MCF 10A (cell line): ENCODE results near the gene HTR3D. TPM values are rescaled to one million over a fixed set of nuclear protein-coding genes. Genes with fewer than 3 reads are reported as not detected.

Experiments
- BruUV-seq: library from RNA; stranded (reverse); fragments of 400-500 nt; replicated peaks from 2 replicates; lab custom pipeline; 2021; lab: Mats Ljungman, UMichigan
- CTCF ChIA-PET: fragments of 300-600 bp; sonication (Branson Sonifier 250); formaldehyde crosslinking; extraction: SDS; loops from one replicate; lab custom pipeline; 2021; ENCODE audit warnings: antibody characterized with exemption, inconsistent platforms; lab: Yijun Ruan, JAX
- POLR2A ChIA-PET: fragments of 300-600, 350-650 bp; sonication (Branson Sonifier 250); formaldehyde crosslinking; extraction: SDS; loops from one replicate; lab custom pipeline; 2020; ENCODE audit warnings: antibody characterized with exemption, inconsistent platforms; lab: Yijun Ruan, JAX
- DNase-seq: peaks from one replicate; pipeline ENCODE4 v3.0.0-alpha.2; 2018; ENCODE audit not compliant: unreplicated experiment
- H3K27ac Mint-ChIP-seq: one replicate; pipeline ENCODE4 v1.8.0; 2022; ENCODE audit warnings: mild to moderate bottlenecking, low read depth, mixed read lengths; ENCODE audit not compliant: unreplicated experiment
- H3K27me3 Mint-ChIP-seq: one replicate; pipeline ENCODE4 v1.8.0; 2022; ENCODE audit warnings: mixed read lengths; ENCODE audit not compliant: insufficient read depth, unreplicated experiment
- H3K36me3 Mint-ChIP-seq: one replicate; pipeline ENCODE4 v1.8.0; 2022; ENCODE audit warnings: mild to moderate bottlenecking, moderate library complexity, mixed read lengths; ENCODE audit not compliant: insufficient read depth, unreplicated experiment
- H3K4me1 Mint-ChIP-seq: one replicate; pipeline ENCODE4 v1.8.0; 2022; ENCODE audit warnings: mixed read lengths; ENCODE audit not compliant: insufficient read depth, unreplicated experiment
- H3K4me3 Mint-ChIP-seq: one replicate; pipeline ENCODE4 v1.8.0; 2022; ENCODE audit warnings: mild to moderate bottlenecking, moderate library complexity, mixed read lengths; ENCODE audit not compliant: unreplicated experiment
- H3K9me3 Mint-ChIP-seq: one replicate; pipeline ENCODE4 v1.8.0; 2022; ENCODE audit warnings: mixed read lengths; ENCODE audit not compliant: unreplicated experiment
- intact Hi-C: fragments of 100-400 bp; cut with micrococcal nuclease; formaldehyde crosslinking; loops from 2 replicates; pipeline ENCODE4 v1.14.1; 2022
- total RNA-seq: library from RNA; stranded (reverse); gene quantifications from 2 replicates; pipeline ENCODE4 v1.2.3, GENCODE V29; 2022
- TF ChIP-seq, protein P1 (sequence below): fragments of 200-600 bp; IDR thresholded peaks from one replicate; pipeline ENCODE4 v1.8.0; 2022; ENCODE audit warnings: antibody characterized with exemption, mild to moderate bottlenecking; ENCODE audit not compliant: unreplicated experiment

The HTR3D gene
- total RNA-seq, 1 experiment from 2014 or later: not detected

DNA sequence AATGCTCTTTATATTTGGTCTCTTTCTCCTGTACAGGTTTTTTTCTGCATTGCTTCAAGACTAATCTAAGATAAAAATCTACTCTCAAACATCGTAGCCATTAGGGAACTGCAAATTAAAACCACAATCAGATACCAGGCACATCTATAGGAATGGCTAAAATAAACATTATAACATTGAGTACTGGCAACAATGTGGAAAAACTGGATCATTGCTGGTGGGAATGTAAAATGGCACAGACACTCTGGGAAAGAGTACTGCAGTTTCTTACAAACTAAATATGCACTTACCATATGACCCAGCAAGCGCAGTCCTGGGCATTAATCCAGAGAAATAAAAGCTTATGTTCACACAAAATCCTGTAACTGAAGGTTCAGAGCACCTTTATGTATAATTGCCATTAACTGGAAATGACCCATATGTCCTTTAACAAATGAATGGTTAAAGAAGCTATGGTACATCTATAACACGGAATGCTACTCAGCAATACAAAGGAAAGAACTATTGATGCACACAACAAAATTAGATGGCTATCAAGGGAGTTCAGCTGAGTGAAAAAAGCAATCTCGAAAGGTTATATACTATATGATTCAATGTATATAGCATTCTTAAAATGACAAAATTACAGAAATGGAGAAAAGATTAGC, 20.2 kb upstream of the HTR3D start:
- TF ChIP-seq, protein P1, sequence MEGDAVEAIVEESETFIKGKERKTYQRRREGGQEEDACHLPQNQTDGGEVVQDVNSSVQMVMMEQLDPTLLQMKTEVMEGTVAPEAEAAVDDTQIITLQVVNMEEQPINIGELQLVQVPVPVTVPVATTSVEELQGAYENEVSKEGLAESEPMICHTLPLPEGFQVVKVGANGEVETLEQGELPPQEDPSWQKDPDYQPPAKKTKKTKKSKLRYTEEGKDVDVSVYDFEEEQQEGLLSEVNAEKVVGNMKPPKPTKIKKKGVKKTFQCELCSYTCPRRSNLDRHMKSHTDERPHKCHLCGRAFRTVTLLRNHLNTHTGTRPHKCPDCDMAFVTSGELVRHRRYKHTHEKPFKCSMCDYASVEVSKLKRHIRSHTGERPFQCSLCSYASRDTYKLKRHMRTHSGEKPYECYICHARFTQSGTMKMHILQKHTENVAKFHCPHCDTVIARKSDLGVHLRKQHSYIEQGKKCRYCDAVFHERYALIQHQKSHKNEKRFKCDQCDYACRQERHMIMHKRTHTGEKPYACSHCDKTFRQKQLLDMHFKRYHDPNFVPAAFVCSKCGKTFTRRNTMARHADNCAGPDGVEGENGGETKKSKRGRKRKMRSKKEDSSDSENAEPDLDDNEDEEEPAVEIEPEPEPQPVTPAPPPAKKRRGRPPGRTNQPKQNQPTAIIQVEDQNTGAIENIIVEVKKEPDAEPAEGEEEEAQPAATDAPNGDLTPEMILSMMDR: no peak
- Mint-ChIP-seq H3K4me1 (peaks cover 20% of the 10 kb centered on the region), H3K9me3 (no peaks in the 10 kb centered on the region), H3K36me3 (peaks cover 50% of the 10 kb centered on the region), H3K27me3 (no peaks in the 10 kb centered on the region), H3K27ac (no peak overlapping the region), H3K4me3 (no peak overlapping the region)
- ChIA-PET POLR2A (no interaction called here), CTCF (interaction anchor here (0.7 kb wide), 1 partner anchor 14 kb away, joined by 3 read pairs; no protein-coding TSS in a partner anchor)
- DNase-seq: no peak
- no TSS peak for BruUV-seq
- intact Hi-C loops: no loop called here

DNA sequence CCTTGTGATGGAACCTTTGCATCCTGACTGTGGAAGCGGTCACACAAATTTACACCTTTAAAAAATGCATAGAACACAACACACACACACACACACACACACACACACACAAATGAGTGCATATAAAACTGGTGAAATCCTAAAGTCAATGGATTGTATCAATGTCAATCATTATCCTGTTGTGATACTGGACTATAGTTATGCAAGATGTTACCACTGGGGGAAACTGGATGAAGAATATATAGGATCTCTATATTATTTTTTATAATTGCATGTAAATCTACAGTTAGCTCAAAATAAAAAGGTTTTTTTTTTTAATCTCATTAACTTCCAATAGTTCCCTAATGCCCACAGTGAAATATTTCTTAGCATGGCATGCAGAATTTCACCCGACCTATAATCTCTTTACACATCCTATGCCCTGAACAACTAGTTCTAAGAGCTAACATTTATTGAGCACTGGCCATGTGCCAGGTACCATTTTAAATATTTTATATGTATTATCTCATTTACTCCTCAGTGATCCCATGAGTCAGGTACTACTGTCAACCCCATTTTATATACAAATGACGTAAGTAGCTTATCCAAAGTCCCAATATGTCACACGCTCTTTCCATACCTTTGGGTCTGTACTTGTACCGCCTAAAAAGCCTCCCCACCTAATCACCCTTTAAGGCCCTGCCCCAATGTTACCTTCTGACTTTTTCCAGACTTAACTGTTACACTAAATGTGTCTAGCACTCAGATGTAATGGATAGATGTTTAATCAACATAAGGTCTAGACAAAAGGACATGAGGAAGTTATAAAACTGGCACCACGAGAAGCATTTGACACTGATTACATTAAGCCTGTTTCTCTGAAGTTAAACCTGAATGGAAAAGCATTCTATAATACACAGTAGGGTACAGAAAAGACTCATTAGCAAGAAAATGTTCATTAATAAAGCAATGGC, 19.3 kb upstream of the HTR3D start:
- no TSS peak for BruUV-seq
- H3K27me3 Mint-ChIP-seq: no peaks in the 10 kb centered on the region
- ChIA-PET CTCF (interaction anchor here (0.6 to 0.7 kb wide), 2 partner anchors 15 to 96 kb away, joined by 3 read pairs; no protein-coding TSS in a partner anchor), POLR2A (interaction anchor here (0.6 kb wide), 1 partner anchor 100 kb away, joined by 3 read pairs; no protein-coding TSS in a partner anchor)
- peaks cover 50% of the 10 kb centered on the region for H3K36me3 Mint-ChIP-seq
- TF ChIP-seq, protein P1: no peak
- no peaks in the 10 kb centered on the region for H3K9me3 Mint-ChIP-seq
- intact Hi-C loops: no loop called here
- peaks cover 25% of the 10 kb centered on the region for H3K4me1 Mint-ChIP-seq
- H3K27ac Mint-ChIP-seq: no peak overlapping the region
- DNase-seq: no peak
- H3K4me3 Mint-ChIP-seq: no peak overlapping the region

DNA sequence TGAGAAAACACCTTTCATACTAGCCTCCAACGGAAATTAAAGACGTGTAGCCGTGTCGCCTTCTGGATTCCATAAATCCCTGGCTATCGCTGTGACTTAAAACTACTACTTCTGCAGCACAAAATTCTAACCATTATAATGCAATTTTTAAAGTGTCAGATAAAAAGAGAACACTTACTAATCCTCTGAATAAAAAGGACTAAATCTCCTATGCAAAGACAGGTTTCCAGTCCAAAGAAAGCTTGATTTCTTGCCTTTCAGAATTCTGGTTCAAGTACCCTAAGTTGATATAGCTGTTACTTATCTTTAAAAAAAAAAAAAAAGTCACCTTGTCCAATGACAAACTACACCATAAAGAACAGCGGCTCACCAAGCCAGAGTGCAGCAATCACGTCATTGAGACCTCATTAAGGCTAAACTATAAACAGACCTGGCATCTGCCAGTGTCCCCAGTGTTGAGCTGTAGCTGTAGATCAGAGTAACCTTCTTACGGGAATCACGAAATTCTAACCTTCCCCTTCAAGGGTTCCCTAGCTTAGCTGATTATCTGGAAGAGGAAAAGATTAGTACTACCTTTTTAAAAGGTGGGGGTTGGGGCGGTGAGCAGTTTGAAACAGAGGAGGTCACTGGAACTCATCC, 16.0 kb upstream of the HTR3D start:
- Mint-ChIP-seq H3K36me3 (peaks cover 43% of the 10 kb centered on the region), H3K27me3 (peaks cover 4% of the 10 kb centered on the region), H3K4me3 (no peak overlapping the region), H3K9me3 (no peaks in the 10 kb centered on the region), H3K27ac (no peak overlapping the region), H3K4me1 (peaks cover 26% of the 10 kb centered on the region)
- ChIA-PET CTCF (interaction anchor here (0.6 to 3.2 kb wide), 9 partner anchors 10 to 921 kb away, joined by 3 to 41 read pairs (median 5); partner anchors contain the start of gene PARL), POLR2A (interaction anchor here (0.5 to 3.0 kb wide), 9 partner anchors 9 to 140 kb away, joined by 3 to 26 read pairs (median 4); partner anchors contain the start of genes DVL3 and EIF2B5)
- intact Hi-C loops: loop anchor here (5.0 kb wide), 1 partner anchor 88 kb away; no protein-coding TSS in a partner anchor
- no peak for DNase-seq
- no TSS peak for BruUV-seq
- TF ChIP-seq, protein P1: no peak
